Ovary (tissue), 9 donors: ENCODE results near the gene ELP4. TPM values are rescaled to one million over a fixed set of nuclear protein-coding genes. Genes with fewer than 3 reads are reported as not detected.

Experiments
- DNase-seq, 5 donors: peaks; one replicate each; pipeline ENCODE4 v3.0.0-alpha.2; 2019 to 2020
- H3K27ac ChIP-seq, 2 donors: fragments of 200-600 bp; one replicate each; pipeline versions ENCODE4 v1.5.1 to v1.8.0; 2019 to 2022
- H3K27me3 ChIP-seq: fragments of 200-600 bp; one replicate; pipeline ENCODE4 v1.8.0; 2022
- H3K36me3 ChIP-seq: fragments of 200-600 bp; sonication (generic); one replicate; pipeline ENCODE4 v1.5.1; 2019
- H3K4me1 ChIP-seq: one replicate; pipeline ENCODE4 v1.8.1; 2013; ENCODE audit warnings: mild to moderate bottlenecking, moderate library complexity; ENCODE audit not compliant: insufficient read depth
- H3K4me3 ChIP-seq: fragments of 200-600 bp; sonication (generic); one replicate; pipeline ENCODE4 v1.5.1; 2017
- H3K9me3 ChIP-seq, 2 donors: fragments of 200-600 bp in 1 of 2; sonication (generic) in 1 of 2; one replicate each; pipeline versions ENCODE4 v1.5.1 to v1.8.1; 2013 to 2019; ENCODE audit warnings: mild to moderate bottlenecking in 1 of 2, moderate library complexity in 1 of 2
- CTCF ChIP-seq, 3 donors: fragments of 450-650 bp in 2 of 3; fragments of 200-600 bp in 1 of 3; IDR thresholded peaks; one replicate each; pipeline versions ENCODE4 v1.5.1 to v1.8.0; 2016 to 2022; ENCODE audit warnings: antibody characterized with exemption in 3 of 3, mild to moderate bottlenecking in 1 of 3
- EP300 ChIP-seq: sonication (generic); formaldehyde crosslinking; IDR thresholded peaks from one replicate; pipeline ENCODE4 v1.6.1; 2017; ENCODE audit warnings: antibody characterized with exemption
- POLR2A ChIP-seq: fragments of 450-650 bp; IDR thresholded peaks from one replicate; pipeline ENCODE4 v1.6.1; 2017; ENCODE audit warnings: antibody characterized with exemption, mild to moderate bottlenecking, moderate library complexity
- WGBS, 3 donors: extraction: QIAGEN DNeasy Blood & Tissue Kit in 1 of 3; methylation state at CpG; one replicate each; pipeline versions ENCODE4 v1.1.5 to v1.1.7; 2013 to 2017; 5-methylcytosine and 5-hydroxymethylcytosine counted together
- intact Hi-C, 4 donors: fragments of 100-400 bp; cut with DNase I; formaldehyde crosslinking; loops; one replicate each; pipeline versions ENCODE4 v1.11.0 to v1.15.1; 2022 to 2023
- polyA plus RNA-seq, 2 donors: library from polyadenylated mRNA; stranded (reverse); fragments of 200-250 nt in 1 of 2; fragments of 350-450 nt in 1 of 2; fragmentation: Illumina TruSeq in 1 of 2; extraction: RNeasy Lipid Tissue Mini Kit (QIAGEN cat#74804) in 1 of 2; gene quantifications; one replicate each; pipeline ENCODE4 v1.2.3, GENCODE V29; 2013 to 2014
- total RNA-seq, 7 donors: library from RNA; depleted of rRNA in 2 of 7; stranded (reverse); fragments of >200 nt in 2 of 7; fragmentation: NEBNext Ultra II Directional in 3 of 7; extraction: Animal tissue kit (Norgen Biotek cat#: 25700) in 3 of 7; gene quantifications; one replicate each; pipeline versions ENCODE4 v1.1.0 to v1.2.4, GENCODE V29; 2016 to 2023
- donor health status: DM: no; HTN: no; CAD: no; lungs with moderate emphysema.
- donor health status: DM: no; HTN: no; CAD: no.
- donor health status: Bipolar disorder and iron deficiency.
- donor health status: DM: yes; HTN: yes; CAD: no.
- donor health status: DM: no; HTN: no; CAD: no.
- donor health status: DM: yes; HTN: yes; CAD: no.

The ELP4 gene
- total and polyA plus RNA-seq, 9 donors, result 9.7 to 25.8 (median 13.8) TPM

DNA sequence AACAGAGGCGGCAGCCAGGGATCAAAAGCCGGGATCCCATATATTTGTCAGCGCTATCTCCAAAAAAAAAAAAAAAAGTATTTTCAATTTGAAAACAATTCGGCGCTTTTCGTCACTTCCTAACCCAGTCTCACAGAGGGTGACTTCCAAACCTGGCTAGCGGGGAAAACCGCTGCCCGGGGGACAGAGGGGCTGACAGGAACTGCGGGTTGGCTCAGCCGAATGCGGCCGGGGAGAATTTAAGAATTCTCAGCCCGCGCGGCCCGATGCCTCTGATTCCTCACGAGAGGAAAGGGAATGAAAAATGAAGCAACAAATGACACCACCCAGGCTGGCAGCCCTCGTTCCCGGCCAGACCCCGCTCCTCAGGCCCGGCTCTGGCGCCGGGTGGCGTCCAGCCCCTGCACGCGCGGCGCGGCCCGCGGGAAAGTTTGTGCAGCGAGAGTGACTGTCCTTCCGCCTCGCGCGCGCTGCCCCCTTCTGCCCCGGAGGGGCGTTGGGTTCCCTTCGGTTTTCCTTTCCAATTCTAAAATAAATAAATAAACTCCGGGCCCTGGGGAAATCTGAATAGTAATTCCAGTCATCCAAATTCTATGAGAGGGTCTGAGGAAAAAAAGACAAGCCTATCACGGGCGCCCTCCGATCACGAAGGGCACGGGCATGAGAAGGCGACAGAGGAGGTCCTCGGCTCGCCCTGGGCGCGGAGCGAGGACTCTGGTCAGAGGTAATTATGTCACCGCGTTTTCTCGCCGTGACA is 306.3 kb downstream of the ELP4 start:
- no peak overlapping the region for H3K27ac ChIP-seq
- no peak for DNase-seq
- TF ChIP-seq CTCF (IDR thresholded peaks at IDR 0.05) (no peak), EP300 (no peak), POLR2A (no peak)
- H3K4me1 ChIP-seq, result peaks cover 16% of the 10 kb centered on the region
- H3K27me3 ChIP-seq, result peaks cover 14% of the 10 kb centered on the region
- H3K4me3 ChIP-seq, result no peak overlapping the region
- H3K36me3 ChIP-seq, result no peaks in the 10 kb centered on the region
- no peaks in the 10 kb centered on the region for H3K9me3 ChIP-seq
- WGBS, 3 donors, result 2 to 7% (median 5%) methylated on average over 57 of the region's 57 CpGs
- intact Hi-C loops, result no loop called here

DNA sequence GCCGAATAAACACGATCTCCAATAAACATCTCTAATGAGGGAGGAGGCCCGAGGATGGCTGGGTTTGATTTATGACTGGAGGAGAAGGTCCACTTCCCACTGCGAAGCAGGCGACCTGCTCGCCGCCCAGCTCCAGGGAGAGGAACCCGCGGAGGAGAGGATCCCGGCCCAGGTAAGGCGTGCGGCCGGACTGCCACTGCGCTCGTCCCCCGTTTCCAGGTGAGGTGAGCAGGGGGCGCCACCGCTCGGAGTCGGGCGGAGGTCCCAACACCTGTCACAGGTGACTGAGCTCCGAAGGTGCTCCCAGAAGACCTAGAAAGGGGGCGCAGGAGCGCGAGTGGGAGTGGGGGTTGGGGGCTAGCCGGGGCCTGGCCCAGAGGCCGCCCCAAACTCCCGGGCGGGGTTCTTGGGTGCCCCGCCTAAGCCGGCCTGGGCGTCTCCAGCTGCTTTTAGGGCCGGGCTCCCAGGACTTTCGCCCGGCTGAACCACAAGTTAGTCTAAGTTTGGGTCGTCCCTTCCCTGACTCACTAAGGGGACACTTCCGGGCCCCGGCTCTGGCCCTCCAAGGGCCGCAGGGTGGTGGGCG is 307.0 kb downstream of the ELP4 start:
- DNase-seq, result no peak
- TF ChIP-seq EP300 (no peak), CTCF (IDR thresholded peaks at IDR 0.05) (no peak), POLR2A (no peak)
- intact Hi-C loops, result no loop called here
- Histone ChIP-seq H3K4me1 (peaks cover 11% of the 10 kb centered on the region), H3K4me3 (no peak overlapping the region), H3K36me3 (no peaks in the 10 kb centered on the region), H3K27me3 (peaks cover 14% of the 10 kb centered on the region), H3K27ac (no peak overlapping the region), H3K9me3 (no peaks in the 10 kb centered on the region)
- 2 to 5% (median 4%) methylated on average over 26 to 40 of the region's 40 CpGs for WGBS, 3 donors

DNA sequence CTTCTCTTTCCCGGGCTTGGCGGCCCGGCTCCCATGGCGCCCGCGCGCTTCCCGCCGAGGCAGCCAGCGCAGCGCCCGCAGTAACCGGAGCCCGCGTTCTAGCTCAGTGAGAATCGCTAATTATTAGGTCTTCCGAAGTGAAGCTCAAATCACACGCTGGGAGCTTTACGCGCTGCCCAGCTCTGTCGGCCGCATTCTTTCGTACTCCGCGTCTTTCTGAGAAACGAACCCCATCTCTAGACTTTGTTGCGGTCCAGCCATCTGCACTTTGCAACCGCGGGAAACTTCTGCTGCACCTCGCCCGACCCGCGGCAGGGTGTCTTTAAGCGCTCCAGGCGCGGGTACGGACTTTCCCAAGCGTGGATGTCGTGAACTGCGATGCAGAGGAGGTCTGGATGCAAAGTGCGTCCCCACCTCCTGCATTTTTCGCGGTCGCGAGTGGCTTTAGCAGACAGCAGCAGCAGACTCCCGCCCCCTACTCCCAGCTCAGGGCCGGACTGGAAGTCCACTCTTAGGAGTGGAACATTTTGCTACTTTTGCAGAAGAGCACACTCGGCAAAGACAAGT is 307.6 kb downstream of the ELP4 start:
- Histone ChIP-seq H3K36me3 (no peaks in the 10 kb centered on the region), H3K27ac (no peak overlapping the region), H3K27me3 (peaks cover 14% of the 10 kb centered on the region), H3K9me3 (no peaks in the 10 kb centered on the region), H3K4me1 (peaks cover 8% of the 10 kb centered on the region), H3K4me3 (no peak overlapping the region)
- DNase-seq, result no peak
- WGBS, 3 donors, result 1 to 4% (median 2%) methylated on average over 46 to 48 of the region's 48 CpGs
- TF ChIP-seq EP300 (no peak), POLR2A (no peak), CTCF (IDR thresholded peaks at IDR 0.05) (no peak)
- intact Hi-C loops, result no loop called here

DNA sequence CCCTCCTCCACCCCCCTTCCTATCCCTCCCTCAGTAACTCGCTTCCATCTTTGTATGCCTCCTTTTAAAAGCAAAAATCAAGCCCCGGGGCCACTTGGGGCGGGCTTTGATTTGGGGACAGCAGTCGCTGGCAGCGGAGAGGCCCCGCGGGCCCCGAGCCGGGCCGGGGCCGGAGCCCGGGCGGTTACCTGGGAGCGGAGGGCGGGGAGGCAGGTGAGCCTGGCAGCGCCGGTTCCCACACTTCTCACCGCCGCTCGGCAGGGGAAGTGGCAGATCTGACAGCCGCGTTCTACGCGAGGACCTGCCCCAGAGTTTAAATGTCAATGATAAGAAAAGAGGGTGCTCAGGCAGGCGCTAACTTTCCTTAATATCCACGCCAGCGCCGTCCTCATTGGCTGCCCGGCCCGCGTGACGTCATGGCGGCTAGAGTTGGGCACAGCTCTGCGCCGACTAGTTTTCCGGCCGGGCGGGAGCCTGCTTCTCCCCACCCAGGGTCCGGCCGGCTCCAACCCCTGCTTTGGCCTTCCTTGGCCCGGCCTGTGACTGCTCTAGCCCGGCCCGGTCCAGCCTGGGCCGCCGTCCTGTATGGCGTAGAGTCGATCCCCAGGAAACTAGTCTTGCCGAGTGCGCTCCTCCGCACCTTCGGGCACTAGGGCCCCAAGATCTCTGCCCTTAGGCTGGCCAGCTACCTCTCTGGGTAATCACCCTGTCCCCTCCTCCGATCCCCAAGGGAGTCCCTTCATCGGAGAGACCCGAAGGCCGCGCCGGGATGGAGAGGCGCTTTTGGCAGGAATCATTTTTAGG is 308.3 kb downstream of the ELP4 start:
- DNase-seq, result no peak
- Histone ChIP-seq H3K27me3 (peaks cover 14% of the 10 kb centered on the region), H3K4me1 (peaks cover 5% of the 10 kb centered on the region), H3K4me3 (no peak overlapping the region), H3K27ac (no peak overlapping the region), H3K9me3 (no peaks in the 10 kb centered on the region), H3K36me3 (no peaks in the 10 kb centered on the region)
- no peak for TF ChIP-seq POLR2A
- TF ChIP-seq CTCF (IDR thresholded peaks at IDR 0.05), result no peak
- TF ChIP-seq EP300, result no peak
- 4 to 6% (median 6%) methylated on average over 53 to 58 of the region's 58 CpGs for WGBS, 3 donors
- intact Hi-C loops, result no loop called here
